ENCODE data around the gene SERPINA4.

DNA sequence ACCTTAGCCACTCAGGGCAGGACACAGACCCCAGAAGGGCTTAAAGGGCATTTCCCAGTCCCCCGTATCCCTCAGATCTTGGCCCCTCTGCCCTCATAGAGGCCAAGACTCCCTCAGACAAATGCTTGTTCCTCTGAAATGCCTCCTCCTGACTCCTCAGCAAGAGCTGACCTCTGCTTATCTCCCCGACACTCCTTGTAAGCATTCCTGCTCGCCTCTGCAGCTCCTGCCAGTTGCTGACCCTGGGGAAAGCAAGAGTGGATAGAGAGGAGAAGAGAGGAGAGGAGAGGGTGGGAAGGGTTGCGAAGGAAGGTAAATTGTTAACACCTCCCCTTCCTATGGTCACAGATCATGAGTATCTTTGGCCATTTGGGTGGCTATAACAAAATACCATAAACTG lies 27.1 kb downstream of the SERPINA4 start:
- TF ChIP-seq GATA2 (IDR thresholded peaks at IDR 0.05; ENCODE audit: low read depth, low read length) (no peak), GATA3 (IDR thresholded peaks at IDR 0.05; ENCODE audit: low read depth, low read length) (no peak)
